ENCODE data around the gene CAMK4.

- TF ChIP-seq CTCF (IDR thresholded peaks at IDR 0.05; ENCODE audit: low read depth, low read length, missing input control) (no peak), REST (IDR thresholded peaks at IDR 0.05) (no peak), TAF1 (conservative IDR thresholded peaks at IDR 0.05) (no peak), GABPA (IDR thresholded peaks at IDR 0.05 in 1 of 2, conservative IDR thresholded peaks at IDR 0.05 in 1 of 2) (no peak), SP1 (IDR thresholded peaks at IDR 0.05) (no peak)
These were observed 313.2 kb downstream of the CAMK4 start for GRCh38 chr5:111537141-111538024.
